Head of caudate nucleus (tissue), 42 donors: ENCODE measurements around the gene PLXDC1.
A peak's percentile ranks its signal among the peaks of the same experiment; 100 is the strongest.

Source experiments
- DNase-seq, 42 donors: peaks; one replicate each; pipeline versions ENCODE4 v3.0.0 to v3.0.0-alpha.2; 2020 to 2021; ENCODE audit warnings: mixed read lengths in 7 of 42
- intact Hi-C: fragments of 100-400 bp; cut with DNase I; formaldehyde crosslinking; loops from one replicate; pipeline ENCODE4 v1.15.0; 2022

PLXDC1 gene

DNA sequence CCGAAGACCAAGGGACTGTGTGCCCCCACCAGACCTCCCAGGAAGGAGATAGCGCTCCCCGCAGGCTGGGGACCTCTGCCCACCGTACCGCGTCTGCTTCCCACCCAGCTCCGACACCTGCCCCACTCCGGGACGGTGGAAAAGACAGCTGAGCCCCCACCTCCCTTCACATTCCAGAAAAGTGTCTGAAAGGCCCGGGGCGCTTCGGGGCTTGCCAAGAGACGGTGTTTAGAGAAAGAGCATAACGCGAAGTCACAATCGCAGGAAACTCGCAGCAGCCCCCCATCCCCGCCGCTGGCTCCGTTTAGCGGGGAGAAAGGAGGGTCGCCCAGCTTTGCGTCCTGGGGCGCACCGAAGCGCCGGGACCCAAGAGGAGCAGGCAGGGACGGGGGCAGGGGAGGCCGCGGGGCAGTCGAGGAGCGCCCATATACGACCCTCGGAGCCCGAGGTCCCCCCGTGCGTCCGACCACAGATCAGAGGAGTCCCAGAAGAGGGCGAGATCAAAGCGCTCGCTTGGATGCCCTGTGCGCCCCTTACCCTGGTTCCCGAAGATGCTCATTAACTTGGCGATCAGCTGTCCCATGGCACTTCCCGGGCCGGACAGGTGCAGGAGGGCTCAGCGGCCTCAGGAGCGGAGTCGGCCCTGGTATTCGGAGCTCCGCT is 13.9 kb upstream of the PLXDC1 start:
- no peak for DNase-seq
- intact Hi-C loops = no loop called here

DNA sequence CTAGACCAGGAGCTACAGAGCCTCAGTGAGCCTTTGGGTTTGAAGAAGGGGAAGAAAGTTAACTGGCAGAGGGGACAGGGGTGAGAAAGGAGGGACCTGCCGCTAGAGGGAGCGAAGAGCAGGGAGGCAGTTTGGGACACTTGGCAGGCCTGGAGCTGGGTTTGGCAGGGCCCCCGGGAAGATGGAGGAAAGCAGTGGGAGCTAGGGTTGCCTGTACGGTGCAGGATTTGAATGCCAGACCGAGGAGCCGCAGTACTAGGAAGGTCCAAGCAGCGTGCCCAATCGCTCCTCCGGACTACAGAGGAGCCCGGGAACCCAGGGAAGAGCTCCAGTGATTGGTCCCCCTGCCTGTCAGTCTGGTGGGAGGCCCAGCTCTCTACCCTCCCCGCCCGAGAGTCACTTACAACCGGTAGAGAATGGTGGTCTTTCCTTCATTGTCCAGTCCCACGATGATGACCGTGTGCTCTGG is 13.3 kb upstream of the PLXDC1 start:
- intact Hi-C loops = no loop called here
- DNase-seq = peak; percentile 38 to 85 (median 71)

DNA sequence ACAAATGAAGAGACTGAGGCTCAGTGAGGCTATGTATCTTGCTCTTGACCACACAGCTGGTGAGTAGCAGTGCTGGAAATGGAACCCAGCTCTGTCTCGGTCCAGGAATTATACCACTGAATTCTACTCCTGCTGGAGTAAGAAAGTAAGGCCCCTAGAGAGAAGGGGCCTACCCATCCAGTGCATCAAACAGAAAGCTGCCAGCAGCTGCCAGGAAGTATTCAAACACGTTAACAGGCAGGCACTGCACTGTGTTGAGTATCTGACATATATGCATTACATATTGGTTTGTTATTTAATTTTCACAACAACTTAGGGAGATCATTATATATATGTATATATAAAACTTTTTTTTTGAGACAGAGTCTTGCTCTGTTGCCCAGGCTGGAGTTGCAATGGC is 10.5 kb upstream of the PLXDC1 start:
- DNase-seq = no peak
- intact Hi-C loops = no loop called here

DNA sequence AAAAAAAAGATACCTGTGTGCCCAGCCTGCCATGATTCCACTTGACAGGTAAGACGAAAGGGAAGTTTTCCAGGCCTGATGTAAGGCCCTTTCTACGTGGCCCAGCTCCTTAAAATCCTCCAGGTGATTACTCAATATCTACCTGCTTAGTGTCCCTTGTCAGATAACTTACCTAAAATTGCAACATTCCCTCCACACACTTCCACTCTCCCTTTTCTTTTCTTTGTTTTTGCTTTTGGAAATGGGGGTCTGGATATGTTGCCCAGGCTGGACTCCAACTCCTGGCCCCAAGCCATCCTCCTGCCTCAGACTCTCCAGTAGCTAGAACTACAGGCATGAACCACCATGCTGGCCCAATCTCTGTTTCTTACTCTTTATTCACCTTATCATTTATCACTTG is 7.2 kb upstream of the PLXDC1 start:
- no peak for DNase-seq
- intact Hi-C loops = no loop called here

DNA sequence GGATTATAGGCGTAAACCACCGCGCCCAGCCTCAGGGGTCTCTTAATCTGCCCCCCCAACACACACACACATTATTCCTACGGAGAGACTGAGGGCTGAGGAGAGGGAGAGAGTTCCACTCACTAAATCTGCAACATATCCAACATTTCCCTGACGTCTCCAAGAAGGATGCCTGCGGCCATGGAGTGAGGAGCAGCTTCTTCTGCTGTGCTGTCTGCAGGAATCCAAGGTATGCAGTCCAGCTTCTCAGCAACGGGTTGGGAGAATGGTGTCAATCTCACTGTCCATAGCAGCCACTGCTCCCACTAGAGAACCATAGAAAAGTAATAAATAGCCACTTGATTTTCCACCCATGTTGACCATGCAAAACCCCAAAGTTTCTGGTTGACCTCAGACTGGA is 5.1 kb upstream of the PLXDC1 start:
- intact Hi-C loops = no loop called here
- no peak for DNase-seq

DNA sequence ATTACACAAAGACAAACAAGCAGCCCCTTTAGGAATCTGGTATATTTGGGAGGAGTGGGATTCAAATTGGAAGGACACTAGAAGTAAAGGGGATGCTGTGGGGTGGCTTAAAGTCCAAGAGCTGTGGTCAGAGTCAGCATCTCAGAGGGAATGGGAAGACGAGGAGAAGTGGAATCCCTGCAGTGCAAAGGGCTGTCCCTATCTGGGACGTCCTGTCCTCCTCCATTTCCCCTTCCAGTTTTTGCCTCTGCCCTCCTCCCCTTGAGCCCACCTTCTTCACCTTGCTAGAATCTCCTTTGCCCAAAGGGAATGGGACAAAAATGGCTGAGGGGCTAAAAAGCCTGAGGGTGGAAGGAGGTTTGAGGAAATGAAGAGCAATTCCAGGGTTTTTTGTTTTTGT is 4.2 kb upstream of the PLXDC1 start:
- DNase-seq = no peak
- intact Hi-C loops = no loop called here

DNA sequence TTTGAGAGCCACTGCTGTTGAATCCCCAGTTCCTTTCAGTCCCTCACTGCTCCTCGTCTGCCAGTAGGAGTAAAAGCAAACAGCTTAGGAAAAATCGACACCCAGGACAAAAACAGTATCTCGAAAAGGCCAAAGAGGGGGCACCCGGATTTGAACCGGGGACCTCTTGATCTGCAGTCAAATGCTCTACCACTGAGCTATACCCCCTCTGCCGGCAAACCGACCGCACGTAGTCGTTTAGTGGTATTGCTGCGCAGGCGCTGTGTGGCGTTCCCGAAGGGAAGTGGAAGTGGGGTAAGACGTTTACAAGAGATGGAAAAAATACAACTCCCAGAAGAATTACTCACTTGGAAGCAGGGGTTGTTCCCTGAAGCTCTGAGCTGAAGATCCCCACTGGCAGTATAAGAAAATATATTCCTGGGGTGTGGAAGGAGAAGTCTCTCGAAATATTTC is 2.2 kb upstream of the PLXDC1 start:
- intact Hi-C loops = loop anchor here (5.0 kb wide), 3 partner anchors 86 to 301 kb away; partner anchors contain the start of gene RPL23
- DNase-seq = peak; percentile 87 to 98 (median 95)

DNA sequence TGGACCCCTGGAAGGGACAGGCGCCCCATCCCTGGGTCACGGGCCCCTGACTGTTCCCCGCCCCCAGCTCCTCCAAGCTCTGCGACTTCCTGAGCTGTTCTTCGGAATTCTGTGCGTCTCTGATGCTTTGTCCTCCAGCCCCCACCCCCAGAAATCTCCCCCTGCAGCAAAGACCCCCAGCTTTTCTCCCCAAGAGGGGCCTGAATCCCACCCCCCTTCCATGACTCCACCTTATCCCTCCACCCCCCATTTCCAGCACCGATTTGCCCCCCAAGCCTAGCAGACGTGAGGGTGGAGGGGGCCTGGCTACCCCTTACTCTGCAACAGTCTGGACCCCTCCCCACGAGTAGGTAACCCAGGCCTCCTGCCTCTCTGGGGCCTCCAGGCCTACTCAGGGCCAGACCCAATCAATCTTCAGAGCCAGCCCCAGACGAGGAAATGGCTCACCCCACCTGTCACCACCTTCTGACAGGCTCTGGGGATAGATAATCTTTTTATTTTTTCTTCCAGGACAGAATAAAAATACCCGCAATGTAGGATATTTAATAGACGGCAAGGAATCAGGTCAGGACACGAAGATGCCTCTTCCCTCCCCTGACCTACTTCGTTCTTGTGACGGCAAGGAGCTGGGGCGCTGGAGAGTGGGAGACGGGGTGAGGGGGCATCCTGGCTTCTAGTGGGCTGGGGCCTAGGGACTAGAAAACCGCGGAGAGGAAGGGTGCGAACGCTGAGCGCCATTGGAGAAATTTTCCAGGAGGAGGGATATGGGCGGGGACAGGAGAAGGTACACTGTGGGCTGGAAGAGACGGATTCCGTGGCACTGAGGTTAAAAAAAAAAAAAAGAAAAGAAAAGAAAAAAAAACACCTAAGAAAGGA is 744 bp upstream of the PLXDC1 start:
- intact Hi-C loops = loop anchor here (5.0 kb wide), 3 partner anchors 85 to 300 kb away; partner anchors contain the start of gene RPL23

DNA sequence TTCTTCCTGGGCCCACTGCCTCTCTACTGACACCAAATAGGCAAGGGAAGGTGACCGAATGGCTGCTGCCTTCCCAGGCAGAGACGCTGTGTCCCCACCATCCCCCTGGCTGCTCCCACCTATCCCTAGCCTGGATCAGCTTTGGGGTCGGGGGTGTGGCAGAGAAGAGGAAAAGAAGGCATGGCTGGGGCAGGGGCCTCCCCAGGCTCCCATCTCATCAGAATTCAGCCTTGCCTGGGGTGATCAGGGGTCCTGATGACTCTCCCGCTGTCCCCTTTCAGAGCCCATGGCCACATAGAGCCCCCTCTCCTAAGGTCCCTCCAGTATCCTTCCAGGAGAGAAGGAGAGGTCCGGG is 665 bp downstream of the PLXDC1 start:
- intact Hi-C loops = loop anchor here (5.0 kb wide), 3 partner anchors 83 to 298 kb away; partner anchors contain the start of gene RPL23
- no peak for DNase-seq

More for the DNA sequence above, 744 bp upstream of the PLXDC1 start:
- DNase-seq = peak; percentile 42 to 89 (median 72)

DNA sequence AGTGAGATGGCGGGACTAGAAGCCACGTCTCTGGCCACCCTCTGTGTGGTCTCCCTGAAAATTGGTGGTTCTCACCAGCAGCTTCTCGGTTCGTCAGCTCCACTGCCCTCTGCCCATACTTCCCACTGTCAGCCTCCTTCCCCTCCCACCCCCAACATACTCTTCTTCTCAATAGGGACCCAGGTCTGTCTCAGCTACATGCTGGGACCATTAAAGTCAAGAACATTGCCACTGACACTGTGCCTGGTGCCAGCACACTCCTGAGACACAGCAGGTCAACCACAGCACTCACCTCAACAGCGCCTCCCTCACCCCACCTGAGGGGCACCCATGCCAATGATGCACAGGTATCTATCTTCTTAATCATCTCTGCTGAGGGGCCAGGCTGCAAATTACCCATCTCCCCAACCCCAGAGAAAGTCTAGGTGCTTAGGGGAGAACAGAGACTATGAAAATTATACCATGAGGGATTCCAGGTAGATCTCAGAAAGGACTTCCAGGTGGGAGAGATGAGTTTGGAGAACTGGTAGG is 1.3 kb downstream of the PLXDC1 start:
- intact Hi-C loops = loop anchor here (5.0 kb wide), 3 partner anchors 83 to 298 kb away; partner anchors contain the start of gene RPL23
- no peak for DNase-seq

DNA sequence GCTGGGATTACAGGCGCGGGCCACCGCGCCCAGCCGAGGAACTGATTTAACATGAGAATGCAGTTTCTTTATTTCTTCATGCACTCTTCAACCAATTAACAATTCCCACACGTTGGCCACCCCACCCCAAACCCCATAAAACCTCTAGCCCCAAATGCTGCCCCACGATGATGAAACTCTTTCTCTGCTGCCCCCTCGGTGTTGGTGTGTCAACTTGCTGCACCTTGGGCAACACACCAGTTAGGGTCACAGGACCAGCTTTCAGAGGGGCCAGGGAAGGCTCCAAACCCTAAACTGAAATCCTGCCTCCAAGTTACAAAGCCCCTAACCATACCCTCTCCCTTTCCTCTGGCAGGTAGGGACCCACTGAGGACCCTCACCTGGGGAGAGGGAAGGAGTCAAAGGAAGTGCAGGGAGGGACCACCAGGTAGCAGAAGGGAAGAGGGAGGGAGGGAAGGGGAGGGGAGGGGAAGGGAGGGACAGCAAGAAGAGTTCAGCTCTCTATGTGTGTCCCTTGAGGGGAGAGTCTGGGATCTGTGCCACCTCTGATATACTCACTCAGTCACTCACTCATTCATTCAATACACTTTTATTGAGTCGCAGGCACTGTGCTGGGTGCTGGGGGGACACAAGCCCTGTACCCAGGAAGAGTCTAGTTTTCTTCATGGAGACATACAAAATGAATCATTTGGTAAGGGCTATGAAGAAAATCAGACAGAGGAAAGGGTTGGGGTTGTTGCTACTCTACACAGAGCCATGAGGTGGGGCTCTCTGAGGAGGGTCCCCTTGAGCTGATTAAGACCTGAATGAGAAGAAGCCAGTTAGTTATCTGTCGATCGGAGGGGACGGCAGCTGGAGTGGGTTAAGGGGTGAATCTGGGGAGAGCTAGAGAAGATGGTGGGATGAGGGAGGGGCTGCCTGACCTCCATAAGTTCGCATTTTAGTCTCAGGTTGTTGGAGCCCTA is 3.9 kb downstream of the PLXDC1 start:
- intact Hi-C loops = no loop called here
- no peak for DNase-seq

DNA sequence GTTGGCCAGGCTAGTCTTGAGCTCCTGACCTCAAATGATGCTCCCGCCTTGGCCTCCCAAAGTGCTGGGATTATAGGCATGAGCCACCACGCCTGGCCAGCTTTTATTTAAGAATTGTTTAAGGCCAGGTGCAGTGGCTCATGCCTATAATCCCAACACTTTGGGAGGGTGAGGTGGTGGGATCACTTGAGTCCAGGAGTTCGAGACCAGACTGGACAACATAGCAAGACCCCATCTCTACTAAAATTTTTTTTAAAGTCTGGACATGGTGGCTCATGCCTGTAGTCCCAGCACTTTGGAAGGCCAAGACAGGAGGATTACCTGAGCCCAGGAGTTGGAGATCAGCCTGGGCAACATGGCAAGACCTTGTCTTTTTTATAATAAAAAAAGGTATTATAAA is 5.2 kb downstream of the PLXDC1 start:
- no peak for DNase-seq

DNA sequence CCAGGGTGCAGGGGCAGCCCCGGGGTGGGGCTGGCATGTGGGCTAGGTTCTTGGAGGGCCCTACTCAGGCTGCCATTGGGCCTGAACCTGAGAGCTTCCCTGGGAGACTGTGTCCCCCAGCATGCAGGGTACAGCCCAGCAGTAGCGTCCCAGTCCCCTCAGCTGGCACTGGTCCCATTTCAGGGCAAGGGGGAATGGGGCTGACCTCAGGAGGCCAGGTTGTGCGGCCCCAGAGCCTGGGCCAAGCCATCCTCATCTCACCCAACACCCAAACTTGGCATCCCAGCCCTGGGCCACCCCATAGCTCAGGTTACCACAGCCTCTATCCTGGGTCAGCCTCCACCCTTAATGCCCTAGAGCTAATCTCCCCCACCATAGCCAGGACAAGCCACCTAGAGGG is 6.3 kb downstream of the PLXDC1 start:
- intact Hi-C loops = no loop called here
- DNase-seq = no peak

More for the DNA sequence above, 5.2 kb downstream of the PLXDC1 start:
- intact Hi-C loops = no loop called here

DNA sequence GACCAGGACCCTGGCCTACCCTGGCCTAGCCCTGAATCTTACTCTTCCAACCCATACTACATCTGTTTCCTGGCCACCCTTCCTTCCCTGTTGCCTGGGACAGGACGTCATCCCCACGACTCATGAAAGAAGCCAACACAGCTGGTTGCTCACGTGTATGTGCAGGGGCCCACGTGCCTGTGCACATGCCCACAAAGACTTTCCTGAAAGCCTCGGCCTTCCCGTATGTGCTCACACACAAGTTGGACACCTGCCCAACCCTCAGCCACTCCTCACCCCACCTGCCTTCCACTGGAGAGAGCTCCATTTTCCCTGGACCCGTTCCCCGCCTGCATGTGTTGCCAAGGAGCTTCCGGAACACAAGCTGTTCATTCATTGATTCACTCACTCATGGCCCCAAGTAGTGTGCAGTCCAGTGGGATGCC is 7.0 kb downstream of the PLXDC1 start:
- intact Hi-C loops = no loop called here
- DNase-seq = peak in 18 of 42 donors; percentile 2 to 64 (median 34)

DNA sequence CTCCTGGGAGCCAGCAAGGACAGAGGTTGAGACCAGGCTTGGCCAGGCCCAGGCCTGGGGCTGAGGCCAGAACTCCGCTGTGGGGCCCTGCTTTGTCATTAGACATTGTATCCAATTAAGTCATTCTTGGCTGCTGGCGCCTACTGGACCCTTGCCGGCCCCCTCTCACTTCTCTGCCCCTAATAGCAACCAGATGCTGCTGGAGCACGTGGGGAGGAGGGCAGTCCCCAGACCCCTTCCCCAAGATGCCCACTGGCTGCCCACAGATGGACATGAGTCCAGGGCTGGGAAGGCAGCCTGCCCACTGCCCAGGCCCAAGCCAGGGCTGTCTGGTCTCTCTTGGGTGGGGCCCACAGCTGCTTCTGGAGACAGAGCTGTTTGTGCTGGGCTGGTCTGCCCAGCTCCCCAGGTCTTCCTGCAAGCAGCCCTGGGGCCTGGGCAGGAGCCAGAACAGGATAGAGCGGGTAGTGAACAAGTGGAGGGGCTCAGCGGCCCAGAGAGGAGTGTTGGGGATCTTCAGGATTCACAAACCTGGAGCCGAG is 7.8 kb downstream of the PLXDC1 start:
- DNase-seq = peak in 2 of 42 donors; percentile 14 to 60
- intact Hi-C loops = no loop called here

DNA sequence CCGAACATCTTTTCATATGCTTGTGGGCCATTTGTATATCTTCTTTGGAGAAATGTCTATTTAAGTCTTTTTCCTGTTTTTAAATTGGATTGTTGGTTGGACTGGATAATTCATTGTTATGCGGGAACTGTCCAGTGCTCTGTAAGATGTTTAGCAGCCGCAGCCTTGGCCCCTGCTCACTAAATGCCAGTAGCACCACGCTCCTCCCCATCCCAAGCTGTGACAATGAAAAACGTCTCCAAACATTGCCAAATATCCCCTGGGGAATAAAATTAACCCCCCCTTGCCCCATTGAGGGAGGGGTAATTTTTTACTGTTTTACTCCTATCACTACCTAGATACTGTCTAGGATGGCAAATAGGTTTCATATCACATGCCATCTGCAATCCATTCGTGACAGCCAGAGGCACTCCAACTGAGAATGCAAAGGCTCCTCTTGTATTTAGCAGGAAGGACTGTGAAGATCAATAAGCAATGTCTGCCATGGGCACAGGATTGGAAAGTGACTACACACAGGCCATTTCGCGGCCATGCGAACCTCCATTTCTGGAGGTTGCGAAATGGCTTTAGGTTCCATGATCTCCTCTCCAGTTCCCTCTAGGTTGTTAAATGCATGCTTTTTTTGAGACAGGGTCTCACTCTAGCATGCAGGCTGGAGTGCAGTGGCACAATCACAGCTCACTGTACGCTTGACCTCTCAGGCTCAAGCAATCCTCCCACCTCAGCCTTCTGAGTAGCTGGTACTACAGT is 9.3 kb downstream of the PLXDC1 start:
- intact Hi-C loops = no loop called here
- no peak for DNase-seq

DNA sequence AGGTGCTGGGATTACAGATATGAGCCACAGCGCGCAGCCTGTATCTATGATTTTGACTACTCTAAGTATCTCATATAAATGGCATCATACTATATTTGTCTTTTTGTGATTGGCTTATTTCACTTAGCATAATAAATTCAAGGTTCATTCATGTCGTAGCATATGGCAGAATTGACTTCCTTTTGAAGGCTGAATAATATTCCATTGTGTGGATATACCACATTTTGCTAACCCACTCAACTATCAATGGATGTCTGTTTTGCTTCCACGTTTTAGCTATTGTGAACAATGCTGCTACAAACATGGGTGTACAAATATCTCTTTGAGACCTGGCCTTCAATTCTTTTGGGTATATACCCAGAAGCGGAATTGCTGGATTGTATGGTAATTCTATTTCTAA is 10.1 kb downstream of the PLXDC1 start:
- intact Hi-C loops = no loop called here

DNA sequence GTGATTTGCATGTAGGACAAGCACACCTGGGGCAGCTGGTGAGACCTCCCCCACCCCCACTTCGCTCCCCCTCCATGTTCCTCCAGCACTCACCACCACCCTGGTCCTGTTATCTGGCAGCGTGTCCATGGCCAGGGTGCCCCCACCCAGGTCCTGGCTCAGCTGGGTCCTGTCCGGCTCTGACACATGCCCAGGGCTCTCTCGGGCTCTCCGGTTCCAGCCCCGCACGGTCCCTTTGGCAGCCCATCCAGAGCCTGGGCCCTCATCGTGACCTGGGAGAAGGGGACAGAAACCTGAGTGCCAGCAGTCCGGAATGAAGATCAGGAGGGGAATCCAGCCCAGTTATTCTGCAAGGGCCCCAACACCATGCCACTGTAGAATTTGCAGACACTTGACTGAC is 11.9 kb downstream of the PLXDC1 start:
- intact Hi-C loops = no loop called here
- DNase-seq = no peak

More for the DNA sequence above, 10.1 kb downstream of the PLXDC1 start:
- DNase-seq = no peak
